Measurements from ENCODE around the gene SASS6.

- no peak for TF ChIP-seq SIN3A (IDR thresholded peaks at IDR 0.05; ENCODE audit: borderline replicate concordance, insufficient read depth, low read length)
- TF ChIP-seq, protein P1, sequence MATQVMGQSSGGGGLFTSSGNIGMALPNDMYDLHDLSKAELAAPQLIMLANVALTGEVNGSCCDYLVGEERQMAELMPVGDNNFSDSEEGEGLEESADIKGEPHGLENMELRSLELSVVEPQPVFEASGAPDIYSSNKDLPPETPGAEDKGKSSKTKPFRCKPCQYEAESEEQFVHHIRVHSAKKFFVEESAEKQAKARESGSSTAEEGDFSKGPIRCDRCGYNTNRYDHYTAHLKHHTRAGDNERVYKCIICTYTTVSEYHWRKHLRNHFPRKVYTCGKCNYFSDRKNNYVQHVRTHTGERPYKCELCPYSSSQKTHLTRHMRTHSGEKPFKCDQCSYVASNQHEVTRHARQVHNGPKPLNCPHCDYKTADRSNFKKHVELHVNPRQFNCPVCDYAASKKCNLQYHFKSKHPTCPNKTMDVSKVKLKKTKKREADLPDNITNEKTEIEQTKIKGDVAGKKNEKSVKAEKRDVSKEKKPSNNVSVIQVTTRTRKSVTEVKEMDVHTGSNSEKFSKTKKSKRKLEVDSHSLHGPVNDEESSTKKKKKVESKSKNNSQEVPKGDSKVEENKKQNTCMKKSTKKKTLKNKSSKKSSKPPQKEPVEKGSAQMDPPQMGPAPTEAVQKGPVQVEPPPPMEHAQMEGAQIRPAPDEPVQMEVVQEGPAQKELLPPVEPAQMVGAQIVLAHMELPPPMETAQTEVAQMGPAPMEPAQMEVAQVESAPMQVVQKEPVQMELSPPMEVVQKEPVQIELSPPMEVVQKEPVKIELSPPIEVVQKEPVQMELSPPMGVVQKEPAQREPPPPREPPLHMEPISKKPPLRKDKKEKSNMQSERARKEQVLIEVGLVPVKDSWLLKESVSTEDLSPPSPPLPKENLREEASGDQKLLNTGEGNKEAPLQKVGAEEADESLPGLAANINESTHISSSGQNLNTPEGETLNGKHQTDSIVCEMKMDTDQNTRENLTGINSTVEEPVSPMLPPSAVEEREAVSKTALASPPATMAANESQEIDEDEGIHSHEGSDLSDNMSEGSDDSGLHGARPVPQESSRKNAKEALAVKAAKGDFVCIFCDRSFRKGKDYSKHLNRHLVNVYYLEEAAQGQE (IDR thresholded peaks at IDR 0.05; ENCODE audit: insufficient read depth in 1 of 2, low read depth in 2 of 2, low read length in 2 of 2) = no peak
Observed at GRCh38 chr1:100070201-100070939, 62.4 kb downstream of the SASS6 start.
